ENCODE data around the gene TIGD6.

DNA sequence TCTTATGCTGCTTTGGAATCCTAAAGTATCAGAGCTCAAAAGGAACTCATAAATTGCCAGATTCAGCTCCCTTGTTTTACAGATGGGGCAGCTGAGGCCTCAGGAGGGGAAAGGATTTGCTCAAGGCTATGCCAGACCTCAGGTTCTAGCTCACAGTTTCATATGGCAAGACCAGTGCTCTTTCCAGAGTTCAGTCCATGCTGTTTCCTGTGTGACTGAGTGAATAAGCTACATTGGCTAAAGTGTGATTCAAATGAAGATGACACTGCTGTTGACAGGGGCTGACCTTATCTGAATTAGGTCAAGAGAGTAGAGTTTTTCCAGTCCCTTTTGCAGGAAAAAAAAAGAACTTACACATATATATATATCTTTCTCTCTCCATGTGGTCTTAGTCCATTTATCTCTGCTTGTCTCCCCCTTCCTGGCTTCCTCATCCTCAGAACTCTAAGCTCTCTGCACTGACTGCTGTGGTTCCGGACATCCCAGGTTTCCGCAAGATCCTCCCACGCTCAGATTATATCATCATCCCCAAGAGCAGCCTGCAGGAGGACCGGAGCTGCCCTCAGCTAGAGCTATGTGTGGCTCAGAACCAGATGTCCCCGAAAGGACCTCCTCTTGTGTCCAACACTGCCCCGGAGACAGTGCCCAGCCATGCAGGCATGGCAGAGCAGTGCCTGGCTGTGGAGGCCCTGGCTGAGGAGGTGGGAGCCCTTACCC, 9.4 kb upstream of the TIGD6 start:
- TF ChIP-seq POLR2A (IDR thresholded peaks at IDR 0.05): no peak
- TF ChIP-seq, protein P1, sequence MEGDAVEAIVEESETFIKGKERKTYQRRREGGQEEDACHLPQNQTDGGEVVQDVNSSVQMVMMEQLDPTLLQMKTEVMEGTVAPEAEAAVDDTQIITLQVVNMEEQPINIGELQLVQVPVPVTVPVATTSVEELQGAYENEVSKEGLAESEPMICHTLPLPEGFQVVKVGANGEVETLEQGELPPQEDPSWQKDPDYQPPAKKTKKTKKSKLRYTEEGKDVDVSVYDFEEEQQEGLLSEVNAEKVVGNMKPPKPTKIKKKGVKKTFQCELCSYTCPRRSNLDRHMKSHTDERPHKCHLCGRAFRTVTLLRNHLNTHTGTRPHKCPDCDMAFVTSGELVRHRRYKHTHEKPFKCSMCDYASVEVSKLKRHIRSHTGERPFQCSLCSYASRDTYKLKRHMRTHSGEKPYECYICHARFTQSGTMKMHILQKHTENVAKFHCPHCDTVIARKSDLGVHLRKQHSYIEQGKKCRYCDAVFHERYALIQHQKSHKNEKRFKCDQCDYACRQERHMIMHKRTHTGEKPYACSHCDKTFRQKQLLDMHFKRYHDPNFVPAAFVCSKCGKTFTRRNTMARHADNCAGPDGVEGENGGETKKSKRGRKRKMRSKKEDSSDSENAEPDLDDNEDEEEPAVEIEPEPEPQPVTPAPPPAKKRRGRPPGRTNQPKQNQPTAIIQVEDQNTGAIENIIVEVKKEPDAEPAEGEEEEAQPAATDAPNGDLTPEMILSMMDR (IDR thresholded peaks at IDR 0.05): no peak

Measured in transverse colon (tissue), 3 donors.